MM.1S (cell line): ENCODE results near the gene SPPL3.

Experiments used
- CTCF ChIP-seq: fragments of 300-600 bp; sonication (generic); IDR thresholded peaks from 2 replicates; pipeline ENCODE4 v1.5.1; 2016; ENCODE audit warnings: antibody characterized with exemption, low read length, mixed read lengths
- EZH2phosphoT487 ChIP-seq: fragments of 300-600 bp; sonication (generic); IDR thresholded peaks from 2 replicates; pipeline ENCODE4 v1.6.1; 2018; ENCODE audit warnings: antibody characterized with exemption, low read length

DNA sequence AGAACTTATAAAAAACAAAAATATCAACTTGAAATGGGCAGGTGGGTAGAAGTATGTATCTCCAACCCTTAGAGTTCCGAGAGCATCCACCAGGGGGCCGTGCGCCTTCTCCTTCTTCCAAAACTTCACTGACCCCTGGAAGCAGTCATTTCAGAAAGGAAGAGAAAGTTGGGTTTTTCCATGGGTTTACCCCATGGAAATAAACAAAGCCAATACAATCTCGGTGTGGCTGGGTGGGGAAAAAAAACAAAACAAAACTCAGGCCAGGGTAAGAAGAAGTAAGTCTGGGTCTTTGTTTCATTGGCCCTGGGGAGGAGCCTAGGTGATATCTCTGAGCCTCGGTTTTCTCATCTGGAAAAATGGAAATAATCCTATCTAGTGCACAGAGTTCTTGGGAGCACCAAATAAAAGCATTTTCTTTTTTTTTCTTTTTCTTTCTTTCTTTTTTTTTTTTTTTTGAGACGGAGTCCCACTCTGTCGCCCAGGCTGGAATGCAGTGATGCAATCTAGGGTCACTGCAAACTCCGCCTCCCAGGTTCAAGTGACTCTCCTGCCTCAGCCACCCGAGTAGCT is 40.6 kb upstream of the SPPL3 start:
- TF ChIP-seq CTCF: peak; percentile 49
- TF ChIP-seq EZH2phosphoT487: no peak
